ENCODE results near the gene NAPG. TPM values are rescaled to one million over a fixed set of nuclear protein-coding genes. Genes with fewer than 3 reads are reported as not detected.
"Not testable (repeated sequence)": the region's sequence is repeated elsewhere in the genome, so short reads cannot be mapped to it uniquely, and the experiment has no call there.

NAPG gene
- polyA plus RNA-seq (2012; ENCODE audit: insufficient read depth, insufficient read length): 24.3 TPM

DNA sequence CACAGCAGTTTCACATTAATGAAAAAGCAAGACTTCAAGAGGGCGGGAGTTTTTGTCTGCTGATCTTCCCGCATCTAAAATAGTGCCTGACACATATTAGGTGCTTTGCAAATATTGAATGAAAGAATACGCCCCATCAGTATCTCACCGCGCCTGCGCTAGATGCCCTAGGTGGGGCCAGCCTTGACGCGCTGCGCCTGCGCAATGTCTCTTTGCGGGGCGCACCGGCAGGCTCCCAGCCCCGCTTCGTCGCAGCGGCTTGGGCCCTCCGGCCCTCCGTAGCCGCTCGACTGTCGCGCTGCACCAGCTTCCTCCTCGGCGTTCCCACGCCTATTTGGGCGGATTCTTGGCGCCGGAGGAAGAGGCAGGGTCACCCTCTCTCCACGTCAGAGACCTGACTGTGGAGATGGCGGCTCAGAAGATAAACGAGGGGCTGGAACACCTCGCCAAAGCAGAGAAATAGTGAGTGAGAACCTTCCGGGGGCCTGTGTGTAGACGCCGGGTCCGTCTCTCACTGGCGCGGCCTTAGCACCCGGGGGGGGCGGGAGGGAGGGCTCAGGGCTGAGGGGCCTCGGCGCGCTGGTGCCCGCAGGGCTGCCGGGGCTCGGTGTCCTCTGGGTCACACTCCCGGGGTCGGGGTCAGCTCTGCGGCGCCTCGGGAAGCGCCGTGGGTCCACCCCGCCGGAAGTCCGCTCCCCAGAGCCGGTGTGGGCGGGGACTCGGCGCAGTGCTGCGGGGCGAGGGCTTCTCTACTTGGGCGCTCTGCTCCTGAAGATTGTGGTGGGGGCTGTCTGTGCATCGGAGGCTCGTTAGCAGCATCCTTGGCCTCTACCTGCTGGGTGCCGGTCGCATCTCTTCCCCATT, at the start of gene NAPG:
Gene NAPG (plus strand): TSS at position 331 of the 864 bp plus-strand sequence. CDS start 76 bp downstream, at position 407.
- peak within 1 kb of the TSS; percentile 90 for H3K4me3 ChIP-seq (ENCODE audit: low read length)
- DNase-seq (ENCODE audit: low read depth, low spot score): peak; percentile 92

DNA sequence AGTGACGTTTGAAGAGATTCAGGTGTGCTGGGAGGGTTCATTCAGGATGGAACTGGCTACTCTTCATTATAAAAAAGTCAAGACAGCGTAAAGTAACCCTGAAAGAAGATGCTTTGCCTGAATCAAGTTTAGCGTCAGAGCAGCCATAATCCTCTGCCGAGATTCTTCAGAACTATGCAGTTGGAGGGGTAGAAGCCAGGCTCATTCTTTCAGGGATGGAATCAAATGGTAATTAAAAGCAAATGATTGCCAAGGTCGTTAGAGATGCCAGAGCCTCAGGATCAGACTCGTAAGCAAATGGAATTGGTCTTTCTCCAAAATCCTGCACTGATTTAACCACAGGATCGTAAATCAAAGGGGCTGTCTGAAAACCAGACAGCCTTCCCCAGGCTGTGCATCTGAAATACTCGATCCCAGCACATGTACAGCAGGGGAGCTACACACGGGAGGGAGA, 49.5 kb upstream of the NAPG start:
- no peak for DNase-seq (ENCODE audit: low read depth, low spot score)
- H3K4me3 ChIP-seq (ENCODE audit: low read length): no peak overlapping the region

DNA sequence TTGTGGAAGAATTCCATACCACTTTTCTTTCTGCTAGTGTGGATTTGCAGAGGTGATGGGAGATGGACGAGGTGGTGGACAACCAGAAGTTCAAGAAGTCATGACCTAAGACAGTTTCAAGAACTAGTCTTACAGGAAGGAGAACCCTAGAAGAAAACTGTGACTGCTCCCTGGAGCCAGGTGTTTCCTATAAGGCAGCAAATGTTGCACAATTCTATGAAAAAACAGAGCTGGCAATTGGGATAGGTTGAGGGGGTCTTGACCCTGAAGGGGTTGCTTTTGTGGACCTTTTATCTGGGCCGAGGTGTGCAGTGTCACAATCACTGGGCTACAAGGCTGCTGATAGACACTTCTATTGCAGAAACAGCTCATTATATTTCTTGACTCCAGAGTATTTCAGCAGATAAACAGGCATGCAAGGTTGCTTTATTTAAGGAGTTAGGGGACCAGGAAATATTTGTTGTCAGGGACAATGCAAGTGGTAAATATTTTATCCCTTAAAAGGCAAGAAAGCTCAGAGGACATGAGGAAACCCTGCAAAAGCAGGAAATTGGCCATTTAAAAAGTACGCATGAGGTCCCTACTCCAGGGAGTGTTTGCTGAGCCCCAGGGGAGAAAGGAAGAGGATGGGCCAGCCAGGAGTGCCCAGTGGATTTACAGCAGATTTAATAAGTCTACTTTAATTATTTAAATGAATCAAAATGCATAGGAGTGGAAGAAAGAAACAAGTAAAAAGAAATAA, 48.5 kb upstream of the NAPG start:
- no peak overlapping the region for H3K4me3 ChIP-seq (ENCODE audit: low read length)
- no peak for DNase-seq (ENCODE audit: low read depth, low spot score)

DNA sequence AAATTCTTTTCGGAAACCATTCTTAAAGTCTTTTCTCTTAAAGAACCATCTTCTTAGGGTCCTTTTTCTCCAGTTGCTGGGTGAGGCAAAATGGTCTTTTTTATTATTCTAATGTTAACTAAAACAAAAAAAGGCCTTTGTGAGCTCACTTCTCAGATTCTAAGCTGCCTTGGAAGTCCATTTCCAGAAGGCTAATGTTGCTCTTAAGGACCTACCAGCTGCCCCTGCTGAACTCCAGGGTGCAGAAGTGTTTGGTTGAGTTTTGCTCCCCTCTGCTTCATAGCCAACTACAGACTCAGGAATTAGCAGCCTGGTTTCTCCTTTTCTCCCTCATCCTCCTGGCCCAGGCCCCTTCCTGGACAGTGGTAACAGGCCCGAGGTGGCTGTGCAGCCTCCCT, 48.0 kb upstream of the NAPG start:
- no peak for DNase-seq (ENCODE audit: low read depth, low spot score)

DNA sequence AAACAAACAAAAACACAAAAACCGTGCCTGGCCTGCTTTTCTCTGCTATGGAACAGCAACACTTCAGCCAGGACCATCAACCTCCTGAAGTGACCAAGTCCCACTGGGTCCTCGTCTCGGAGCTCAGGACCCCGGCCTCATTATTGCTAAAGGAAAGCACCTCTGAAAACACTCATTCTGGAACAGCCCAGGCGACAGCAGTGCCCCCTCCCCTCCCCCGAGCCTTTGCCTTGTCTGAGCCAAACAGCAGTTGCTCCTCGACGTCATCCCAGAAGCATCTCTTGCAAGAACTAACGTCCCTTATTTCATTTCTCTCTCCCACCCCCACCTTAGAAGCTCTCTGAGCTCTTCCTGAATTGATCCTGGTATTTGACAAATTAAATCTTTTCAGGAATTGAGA, 44.0 kb upstream of the NAPG start:
- no peak for DNase-seq (ENCODE audit: low read depth, low spot score)
- H3K4me3 ChIP-seq (ENCODE audit: low read length): no peak overlapping the region

More for the DNA sequence above, 48.0 kb upstream of the NAPG start:
- no peak overlapping the region for H3K4me3 ChIP-seq (ENCODE audit: low read length)

DNA sequence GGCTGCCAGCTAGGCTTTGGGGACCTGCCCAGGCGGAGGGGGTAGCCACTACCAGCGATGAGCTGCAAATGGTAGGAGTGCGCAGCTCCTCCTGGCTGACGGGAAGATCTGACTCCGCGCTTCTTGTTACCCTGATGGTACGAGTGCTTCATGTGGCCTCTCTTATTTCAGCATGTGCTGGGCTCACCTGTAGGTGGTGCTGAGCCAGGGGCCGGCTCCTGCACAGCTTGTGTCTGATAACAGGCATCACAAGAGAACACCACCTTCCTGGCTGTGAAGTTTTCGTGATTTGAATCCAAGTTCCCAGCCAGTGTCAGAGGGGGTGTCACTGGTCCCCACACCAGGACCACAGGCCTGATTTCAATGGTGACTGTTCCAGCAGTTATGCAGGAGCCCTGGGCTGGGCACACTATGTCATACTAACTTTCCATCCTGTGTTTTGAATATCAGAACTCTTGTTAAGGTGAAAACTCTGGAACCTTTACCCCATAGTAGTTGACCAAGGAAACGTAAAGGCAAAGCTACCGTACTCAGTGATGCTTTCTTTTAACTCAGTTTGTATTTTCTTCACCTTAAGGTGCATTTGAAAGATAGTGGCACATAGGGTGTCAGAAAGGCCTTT, 43.4 kb upstream of the NAPG start:
- no peak for DNase-seq (ENCODE audit: low read depth, low spot score)
- H3K4me3 ChIP-seq (ENCODE audit: low read length): no peak overlapping the region

DNA sequence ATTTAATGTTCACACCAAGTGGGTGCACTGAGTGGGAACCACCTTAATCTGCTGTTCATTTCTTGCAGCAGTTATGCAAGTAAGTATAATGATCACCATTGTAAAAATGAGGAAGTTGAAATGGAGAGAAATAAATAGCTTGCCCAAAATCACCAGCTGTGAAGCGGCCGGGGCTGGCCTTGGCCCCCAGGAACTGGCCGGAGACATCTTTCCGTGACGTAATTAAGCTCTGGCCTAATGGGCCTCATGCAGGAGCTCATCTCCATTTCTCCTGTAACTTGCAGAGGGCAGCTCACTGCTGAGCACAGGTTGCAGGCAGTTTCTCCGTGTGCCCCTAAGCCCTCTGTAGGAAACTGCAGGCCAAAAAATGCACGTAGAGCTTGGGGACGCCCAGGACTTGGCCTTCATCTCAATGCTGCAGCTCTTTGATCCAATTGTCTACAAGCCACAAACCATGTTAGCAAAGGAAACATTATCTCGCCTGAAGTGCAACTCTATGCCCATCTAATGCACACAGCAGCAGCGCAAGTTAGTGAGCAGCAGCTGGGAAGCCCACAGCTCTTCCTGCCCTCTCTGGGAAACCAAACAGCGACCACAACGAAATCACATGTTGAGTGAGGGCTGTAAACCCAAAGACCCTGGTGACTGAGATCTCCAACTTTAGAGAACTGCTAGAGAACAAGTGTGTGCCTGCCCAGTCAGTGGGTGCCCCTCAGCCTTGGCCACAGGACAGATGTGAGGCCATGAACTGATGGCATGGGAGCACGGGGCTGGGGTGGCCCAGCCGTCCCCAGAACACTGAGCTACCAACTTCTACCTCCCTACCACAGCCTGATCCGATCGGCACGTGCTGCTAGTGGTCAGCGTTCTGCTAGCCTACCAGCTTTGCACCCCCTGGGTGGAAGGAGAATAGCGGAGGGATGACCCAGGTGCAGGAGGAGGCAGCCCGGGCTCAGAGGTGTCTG, 42.6 kb upstream of the NAPG start:
- H3K4me3 ChIP-seq (ENCODE audit: low read length): peak overlapping the region; percentile 24
- DNase-seq (ENCODE audit: low read depth, low spot score): peak; percentile 93

DNA sequence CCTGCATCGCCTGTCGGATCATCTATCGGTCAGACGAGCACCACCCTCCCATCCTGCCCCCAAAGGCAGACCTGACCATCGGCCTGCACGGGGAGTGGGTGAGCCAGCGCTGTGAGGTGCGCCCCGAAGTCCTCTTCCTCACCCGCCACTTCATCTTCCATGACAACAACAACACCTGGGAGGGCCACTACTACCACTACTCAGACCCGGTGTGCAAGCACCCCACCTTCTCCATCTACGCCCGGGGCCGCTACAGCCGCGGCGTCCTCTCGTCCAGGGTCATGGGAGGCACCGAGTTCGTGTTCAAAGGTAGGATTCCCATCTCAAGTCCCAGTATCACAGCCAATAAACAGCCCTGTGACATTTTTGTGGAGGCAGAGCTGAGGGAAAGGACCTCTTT, 40.4 kb upstream of the NAPG start:
- no peak overlapping the region for H3K4me3 ChIP-seq (ENCODE audit: low read length)
- no peak for DNase-seq (ENCODE audit: low read depth, low spot score)

DNA sequence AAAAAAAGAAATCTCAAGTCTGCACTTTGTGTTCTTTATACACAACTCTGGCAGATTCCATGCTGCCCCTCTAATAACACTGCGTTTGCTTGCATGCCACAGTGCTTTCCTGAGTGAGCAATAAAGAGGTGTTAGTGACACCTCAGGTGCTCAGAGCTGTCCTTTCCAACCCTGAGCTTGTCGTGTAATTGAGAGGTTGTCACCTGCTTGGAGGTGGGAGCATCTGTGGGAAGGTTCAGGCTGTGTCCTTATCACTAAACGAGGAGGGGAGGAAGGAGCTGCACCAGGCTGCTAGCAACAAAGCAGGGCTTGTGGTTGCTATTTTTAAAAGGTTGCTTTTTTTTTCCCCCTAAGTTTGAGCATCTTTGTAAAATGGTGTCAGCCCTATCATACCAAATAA, 39.5 kb upstream of the NAPG start:
- no peak for DNase-seq (ENCODE audit: low read depth, low spot score)
- H3K4me3 ChIP-seq (ENCODE audit: low read length): no peak overlapping the region

DNA sequence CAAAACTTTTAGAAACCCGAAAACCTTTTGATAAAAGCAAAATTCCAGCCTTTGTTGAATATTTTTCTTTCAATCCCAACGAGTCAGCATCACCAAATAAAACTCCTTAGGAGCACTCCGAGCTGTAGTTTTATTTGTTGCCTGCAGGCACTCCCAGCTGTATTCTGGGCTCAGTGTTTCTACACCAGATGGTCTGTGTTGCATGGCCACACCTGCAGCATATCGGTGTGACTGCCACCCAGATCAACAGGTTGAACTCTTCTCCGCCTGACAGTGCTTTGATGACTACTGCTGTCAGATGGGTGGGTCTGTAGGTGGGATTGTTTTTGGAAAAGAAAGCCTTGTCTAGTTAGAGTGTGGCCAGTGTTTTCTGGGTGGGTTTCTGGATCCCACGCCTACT, 38.7 kb upstream of the NAPG start:
- no peak overlapping the region for H3K4me3 ChIP-seq (ENCODE audit: low read length)
- peak; percentile 58 for DNase-seq (ENCODE audit: low read depth, low spot score)

DNA sequence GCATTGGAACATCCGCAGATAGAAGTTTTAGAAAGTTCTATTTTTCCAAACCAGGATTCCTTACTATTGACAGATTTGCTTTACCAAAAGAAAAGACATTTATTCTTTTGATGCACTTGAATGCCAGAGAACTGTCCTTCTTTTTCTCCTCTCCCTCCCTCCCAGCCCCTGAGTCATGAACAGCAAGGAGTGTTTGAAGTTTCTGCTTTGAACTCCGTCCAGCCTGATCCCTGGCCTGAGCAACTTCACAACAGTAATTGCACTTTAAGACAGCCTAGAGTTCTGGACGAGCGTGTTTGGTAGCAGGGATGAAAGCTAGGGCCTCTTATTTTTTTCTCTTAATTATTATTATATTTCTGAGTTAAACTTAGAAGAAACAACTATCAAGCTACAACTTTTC, 37.8 kb upstream of the NAPG start:
- DNase-seq (ENCODE audit: low read depth, low spot score): no peak
- H3K4me3 ChIP-seq (ENCODE audit: low read length): no peak overlapping the region

DNA sequence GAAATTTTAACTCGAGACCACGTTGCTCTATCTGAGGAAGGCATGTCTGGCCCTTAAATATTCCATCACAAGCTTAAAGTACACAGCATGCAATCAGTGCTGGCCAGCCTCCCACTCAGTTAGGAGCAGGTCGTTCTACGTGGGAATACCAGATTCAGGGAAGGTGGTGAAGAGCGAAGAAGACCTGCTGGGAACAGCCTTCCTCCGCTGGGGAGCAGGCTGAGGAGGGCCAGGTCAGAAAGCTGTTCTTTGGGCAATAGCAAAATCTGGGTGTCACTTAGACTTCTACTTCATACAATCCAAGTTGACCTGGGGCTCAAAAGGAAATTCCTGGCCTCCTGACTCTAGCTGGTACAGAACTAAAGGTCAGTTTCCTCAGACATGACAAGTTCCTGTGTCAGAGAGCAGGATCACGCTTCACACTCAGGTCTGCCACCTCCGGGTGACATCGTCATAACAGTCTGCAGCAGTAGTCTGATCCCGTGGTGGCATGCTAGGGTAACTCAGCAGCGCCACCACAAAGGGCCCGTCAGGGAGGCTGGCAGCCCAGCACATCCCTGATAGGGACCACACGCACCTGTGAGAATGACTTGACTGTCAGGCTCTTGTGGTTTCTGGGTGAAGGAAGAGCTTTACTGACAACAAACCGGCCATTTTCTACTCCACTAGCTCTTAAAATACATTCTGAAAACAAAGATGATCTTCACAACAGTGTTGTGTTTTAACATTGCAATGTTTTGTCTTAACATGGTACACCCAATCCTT, 35.2 kb upstream of the NAPG start:
- peak; percentile 98 for DNase-seq (ENCODE audit: low read depth, low spot score)
- H3K4me3 ChIP-seq (ENCODE audit: low read length): no peak overlapping the region

DNA sequence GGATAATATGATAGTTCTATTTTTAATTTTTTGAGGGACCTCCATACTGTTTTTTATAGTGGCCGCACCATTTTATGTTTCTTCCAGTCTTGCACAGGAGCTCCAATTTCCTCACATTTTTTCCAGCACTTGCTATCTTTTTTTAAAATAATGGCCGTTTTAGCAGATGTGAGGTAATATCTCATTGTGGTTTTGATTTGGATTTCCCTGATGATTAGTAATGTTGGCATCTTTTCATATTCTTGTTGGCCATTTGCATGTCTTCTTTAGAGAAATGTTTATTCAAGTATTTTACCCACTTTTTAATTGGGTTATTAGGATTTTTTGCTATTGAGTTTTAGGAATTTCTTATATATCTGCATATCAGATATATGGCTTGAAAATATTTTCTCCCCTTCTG, 29.9 kb upstream of the NAPG start:
- H3K4me3 ChIP-seq (ENCODE audit: low read length): no peak overlapping the region
- DNase-seq (ENCODE audit: low read depth, low spot score): no peak

DNA sequence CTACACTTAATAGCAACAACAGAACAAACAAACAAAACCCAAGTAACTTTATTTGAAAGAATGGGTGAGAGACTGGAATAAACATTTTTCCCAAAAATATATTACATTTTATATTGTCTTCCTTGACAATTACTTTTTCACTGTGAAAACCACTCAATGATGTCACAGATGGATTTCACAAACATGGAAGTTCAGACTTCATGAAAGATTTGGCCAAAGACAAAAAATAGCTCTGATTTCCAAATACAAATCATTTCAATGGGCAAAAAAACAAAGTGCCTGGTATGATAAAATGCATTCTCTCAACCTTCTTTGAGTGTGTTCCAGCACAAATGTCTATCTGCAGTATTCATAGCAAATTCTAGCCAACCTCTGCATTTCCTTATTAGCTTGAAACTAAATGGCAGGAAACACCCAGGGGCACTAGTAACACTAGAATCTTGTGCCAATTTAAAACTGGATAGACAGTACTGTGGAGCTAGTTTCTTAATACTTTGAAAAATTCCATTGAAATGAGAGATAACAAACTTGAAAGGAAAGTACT, 28.5 kb upstream of the NAPG start:
- DNase-seq (ENCODE audit: low read depth, low spot score): no peak

DNA sequence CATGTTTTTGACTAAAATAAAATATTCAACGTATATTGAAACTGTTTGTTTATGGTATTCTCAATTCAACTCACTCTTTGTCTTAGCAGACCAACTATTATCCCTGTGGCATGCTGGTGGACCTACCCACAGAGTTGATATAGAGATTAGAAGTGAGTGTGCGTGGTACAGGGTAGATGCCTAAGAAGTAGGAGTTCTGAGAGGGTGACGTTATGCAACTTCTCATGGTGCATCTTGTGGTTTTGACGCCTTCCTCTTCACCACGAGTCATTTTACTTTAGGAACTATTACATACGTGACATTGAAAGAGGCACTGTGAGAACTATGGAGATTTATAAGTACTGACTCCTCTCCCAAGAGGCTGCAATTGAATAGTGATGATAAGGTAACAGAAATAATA, 26.6 kb upstream of the NAPG start:
- DNase-seq (ENCODE audit: low read depth, low spot score): peak; percentile 73

More for the DNA sequence above, 28.5 kb upstream of the NAPG start:
- H3K4me3 ChIP-seq (ENCODE audit: low read length): no peak overlapping the region

DNA sequence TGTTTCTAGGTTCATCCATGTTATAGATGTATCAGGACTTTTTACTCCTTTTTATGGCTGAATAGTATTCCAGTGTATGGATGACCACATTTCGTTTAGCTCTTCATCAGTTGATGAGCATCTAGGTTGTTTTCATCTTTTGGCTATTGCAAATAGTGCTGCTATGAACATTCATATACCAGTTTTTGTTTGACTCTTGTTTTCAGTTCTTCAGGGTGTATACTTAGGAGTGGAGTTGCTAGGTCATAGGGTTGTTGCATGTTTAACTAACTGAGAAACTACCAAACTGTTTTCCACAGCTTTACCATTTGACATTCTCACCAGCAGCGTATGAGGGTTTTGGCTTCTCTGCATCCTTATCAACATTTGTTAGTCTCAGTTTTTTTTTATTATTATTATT, 25.8 kb upstream of the NAPG start:
- H3K4me3 ChIP-seq (ENCODE audit: low read length): no peak overlapping the region
- no peak for DNase-seq (ENCODE audit: low read depth, low spot score)

More for the DNA sequence above, 26.6 kb upstream of the NAPG start:
- H3K4me3 ChIP-seq (ENCODE audit: low read length): no peak overlapping the region

DNA sequence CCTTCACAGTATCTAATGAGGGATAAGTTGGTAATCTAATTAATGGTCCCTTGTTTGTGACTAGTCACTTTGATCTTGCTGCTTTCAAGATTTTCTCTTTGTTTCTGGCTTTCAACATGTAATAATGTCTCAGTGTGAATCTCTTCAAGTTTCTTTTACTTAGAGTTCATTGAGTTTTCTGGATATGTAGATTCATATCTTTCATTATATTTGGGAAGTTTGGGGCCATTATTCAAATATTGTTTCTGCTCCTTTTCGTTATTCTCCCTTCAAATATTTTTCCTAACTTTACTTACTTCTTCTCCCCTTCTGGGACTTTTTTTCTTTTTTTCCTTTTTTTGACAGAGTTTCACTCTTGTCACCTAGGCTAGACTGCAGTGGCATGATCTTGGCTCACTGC, 21.1 kb upstream of the NAPG start:
- no peak overlapping the region for H3K4me3 ChIP-seq (ENCODE audit: low read length)
- no peak for DNase-seq (ENCODE audit: low read depth, low spot score)

DNA sequence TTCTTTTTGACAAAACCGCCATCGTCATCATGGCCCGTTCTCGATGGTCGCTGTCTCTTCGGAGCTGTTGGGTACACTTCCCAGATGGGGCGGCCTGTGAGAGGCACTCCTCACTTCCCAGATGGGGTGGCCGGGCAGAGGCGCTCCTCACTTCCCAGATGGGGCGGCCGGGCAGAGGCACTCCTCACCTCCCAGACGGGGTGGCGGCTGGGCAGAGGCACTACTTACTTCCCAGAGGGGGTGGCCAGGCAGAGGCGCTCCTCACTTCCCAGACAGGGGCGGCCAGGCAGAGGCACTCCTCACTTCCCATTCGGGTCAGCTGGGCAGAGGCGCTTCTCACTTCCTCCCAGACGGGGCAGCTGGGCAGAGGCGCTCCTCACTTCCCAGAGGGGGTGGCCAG, 19.9 kb upstream of the NAPG start:
- H3K4me3 ChIP-seq (ENCODE audit: low read length); DNase-seq (ENCODE audit: low read depth, low spot score): not testable (repeated sequence)
